Hepatocyte (in vitro differentiated cells): Measurements from ENCODE around the gene SLC5A6. TPM values are rescaled to one million over a fixed set of nuclear protein-coding genes. Genes with fewer than 3 reads are reported as not detected.

Source experiments
- DNase-seq: peaks from one replicate; pipeline ENCODE4 v3.0.0-alpha.2; 2016; ENCODE audit warnings: low spot score
- H2AFZ ChIP-seq: fragments of 200-600 bp; sonication (generic); 2 replicates; pipeline ENCODE4 v1.6.0; 2016; ENCODE audit warnings: antibody characterized with exemption, mild to moderate bottlenecking
- H3K27ac ChIP-seq: fragments of 200-600 bp; sonication (generic); 2 replicates; pipeline ENCODE4 v1.5.1; 2016; ENCODE audit warnings: mild to moderate bottlenecking
- H3K27me3 ChIP-seq: fragments of 200-600 bp; sonication (generic); 2 replicates; pipeline ENCODE4 v1.6.1; 2016
- H3K36me3 ChIP-seq: fragments of 200-600 bp; sonication (generic); replicated peaks from 2 replicates; pipeline ENCODE4 v1.5.1; 2016; ENCODE audit warnings: low read depth; ENCODE audit not compliant: insufficient read depth
- H3K4me1 ChIP-seq: fragments of 200-600 bp; sonication (generic); 2 replicates; pipeline ENCODE4 v1.5.1; 2016; ENCODE audit warnings: mild to moderate bottlenecking, moderate library complexity; ENCODE audit not compliant: insufficient read depth
- H3K4me2 ChIP-seq: fragments of 200-600 bp; sonication (generic); 2 replicates; pipeline ENCODE4 v1.6.0; 2016
- H3K4me3 ChIP-seq: fragments of 200-600 bp; sonication (generic); 2 replicates; pipeline ENCODE4 v1.5.1; 2016; ENCODE audit warnings: mild to moderate bottlenecking
- H3K79me2 ChIP-seq: fragments of 200-600 bp; sonication (generic); 2 replicates; pipeline ENCODE4 v1.6.0; 2017; ENCODE audit warnings: mild to moderate bottlenecking
- H3K9me2 ChIP-seq: fragments of 200-600 bp; sonication (generic); replicated peaks from 2 replicates; pipeline ENCODE4 v1.6.0; 2017; ENCODE audit warnings: mild to moderate bottlenecking; ENCODE audit not compliant: insufficient read depth
- H3K9me3 ChIP-seq: fragments of 200-600 bp; sonication (generic); 2 replicates; pipeline ENCODE4 v1.5.1; 2016; ENCODE audit warnings: low read depth, mild to moderate bottlenecking
- H4K20me1 ChIP-seq: fragments of 200-600 bp; sonication (generic); 2 replicates; pipeline ENCODE4 v1.6.0; 2016; ENCODE audit warnings: mild to moderate bottlenecking; ENCODE audit not compliant: insufficient read depth, poor library complexity, severe bottlenecking
- EZH2 ChIP-seq: fragments of 200-600 bp; sonication (generic); IDR thresholded peaks from 2 replicates; pipeline ENCODE4 v1.6.1; 2016; ENCODE audit warnings: antibody characterized with exemption, mild to moderate bottlenecking, borderline replicate concordance
- EZH2phosphoT487 ChIP-seq: fragments of 200-600 bp; sonication (generic); IDR thresholded peaks from one replicate; pipeline ENCODE4 v1.6.1; 2018; ENCODE audit warnings: antibody characterized with exemption, mild to moderate bottlenecking, low read depth, moderate library complexity; ENCODE audit not compliant: unreplicated experiment, severe bottlenecking
- WGBS: methylation state at CpG from one replicate; pipeline ENCODE4 v1.1.6; 2016; ENCODE audit warnings: low lambda C conversion rate; ENCODE audit errors: missing lambda C conversion rate; 5-methylcytosine and 5-hydroxymethylcytosine counted together
- polyA plus RNA-seq: library from polyadenylated mRNA; unstranded; fragments of >200 nt; fragmentation: Nextera tagmentation; extraction: Ambion mirVana; gene quantifications from 2 replicates; pipeline ENCODE4 v1.2.1, GENCODE V29; 2016
- total RNA-seq: library from RNA; depleted of rRNA; stranded (reverse); fragments of >200 nt; gene quantifications from 2 replicates; pipeline ENCODE4 v1.2.3, GENCODE V29; 2014
- TF ChIP-seq, protein P1 (sequence below): fragments of 200-600 bp; sonication (generic); IDR thresholded peaks from 2 replicates; pipeline ENCODE4 v1.5.1; 2016; ENCODE audit warnings: antibody characterized with exemption, mild to moderate bottlenecking; ENCODE audit not compliant: poor library complexity

Gene SLC5A6
- total and polyA plus RNA-seq, 2 experiments from 2014 or later: 58.9 to 72.3 TPM

DNA sequence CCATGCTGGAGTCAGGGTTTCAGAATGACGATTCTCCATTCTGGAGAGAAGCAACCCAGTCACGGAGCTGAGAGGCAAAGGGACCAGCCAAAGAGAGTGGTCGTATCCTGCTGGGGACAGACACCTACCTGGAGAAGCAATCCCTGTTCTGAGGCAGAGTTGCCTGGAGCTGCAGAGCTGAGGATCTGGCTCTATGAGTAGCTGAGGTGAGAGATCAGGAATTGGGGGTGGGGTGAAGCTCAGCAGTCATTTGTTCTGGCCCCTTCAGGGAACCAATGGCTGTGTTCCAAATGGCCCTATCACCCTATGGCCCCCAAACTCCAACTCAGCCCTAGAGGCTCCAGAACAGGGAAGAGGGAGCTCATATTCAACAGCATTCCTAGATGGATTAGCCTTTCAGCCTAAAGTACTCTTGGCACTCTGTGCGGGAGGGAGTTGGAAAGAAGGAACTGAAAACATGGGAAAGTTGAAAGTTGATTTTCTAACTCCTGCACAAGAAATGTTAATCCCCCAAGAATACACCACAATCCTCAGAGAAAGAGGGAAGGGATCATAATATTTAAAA is 3.5 kb downstream of the SLC5A6 start:
- no peaks in the 10 kb centered on the region for H3K9me2 ChIP-seq
- H3K4me2 ChIP-seq: peak overlapping the region; percentile 92
- no peaks in the 10 kb centered on the region for H3K9me3 ChIP-seq
- no peaks in the 10 kb centered on the region for H4K20me1 ChIP-seq
- DNase-seq: no peak
- H3K4me1 ChIP-seq: peaks cover 29% of the 10 kb centered on the region
- no peaks in the 10 kb centered on the region for H3K36me3 ChIP-seq
- H3K27ac ChIP-seq: peak overlapping the region; percentile 29
- H3K79me2 ChIP-seq: peaks cover 7% of the 10 kb centered on the region
- H2AFZ ChIP-seq: no peak overlapping the region
- no peaks in the 10 kb centered on the region for H3K27me3 ChIP-seq
- H3K4me3 ChIP-seq: no peak overlapping the region
- TF ChIP-seq EZH2 (no peak), EZH2phosphoT487 (no peak)
- TF ChIP-seq, protein P1, sequence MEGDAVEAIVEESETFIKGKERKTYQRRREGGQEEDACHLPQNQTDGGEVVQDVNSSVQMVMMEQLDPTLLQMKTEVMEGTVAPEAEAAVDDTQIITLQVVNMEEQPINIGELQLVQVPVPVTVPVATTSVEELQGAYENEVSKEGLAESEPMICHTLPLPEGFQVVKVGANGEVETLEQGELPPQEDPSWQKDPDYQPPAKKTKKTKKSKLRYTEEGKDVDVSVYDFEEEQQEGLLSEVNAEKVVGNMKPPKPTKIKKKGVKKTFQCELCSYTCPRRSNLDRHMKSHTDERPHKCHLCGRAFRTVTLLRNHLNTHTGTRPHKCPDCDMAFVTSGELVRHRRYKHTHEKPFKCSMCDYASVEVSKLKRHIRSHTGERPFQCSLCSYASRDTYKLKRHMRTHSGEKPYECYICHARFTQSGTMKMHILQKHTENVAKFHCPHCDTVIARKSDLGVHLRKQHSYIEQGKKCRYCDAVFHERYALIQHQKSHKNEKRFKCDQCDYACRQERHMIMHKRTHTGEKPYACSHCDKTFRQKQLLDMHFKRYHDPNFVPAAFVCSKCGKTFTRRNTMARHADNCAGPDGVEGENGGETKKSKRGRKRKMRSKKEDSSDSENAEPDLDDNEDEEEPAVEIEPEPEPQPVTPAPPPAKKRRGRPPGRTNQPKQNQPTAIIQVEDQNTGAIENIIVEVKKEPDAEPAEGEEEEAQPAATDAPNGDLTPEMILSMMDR: no peak
- whole genome bisulfite sequencing: 77% methylated on average over 4 of the region's 4 CpGs

GRCh38 chr2:27206346-27206745 is 5.7 kb downstream of the SLC5A6 start:
- Histone ChIP-seq H3K27me3 (no peaks in the 10 kb centered on the region), H3K79me2 (no peaks in the 10 kb centered on the region), H4K20me1 (no peaks in the 10 kb centered on the region), H3K36me3 (no peaks in the 10 kb centered on the region), H3K27ac (no peak overlapping the region), H3K9me3 (no peaks in the 10 kb centered on the region), H3K4me3 (no peak overlapping the region), H2AFZ (no peak overlapping the region), H3K9me2 (no peaks in the 10 kb centered on the region), H3K4me2 (no peak overlapping the region), H3K4me1 (peaks cover 22% of the 10 kb centered on the region)
- WGBS: 95% methylated on average over 6 of the region's 6 CpGs
- TF ChIP-seq EZH2 (no peak), EZH2phosphoT487 (no peak)
- TF ChIP-seq, protein P1: no peak
- no peak for DNase-seq

- Histone ChIP-seq H3K36me3 (no peaks in the 10 kb centered on the region), H3K27ac (no peak overlapping the region), H3K79me2 (no peaks in the 10 kb centered on the region), H4K20me1 (no peaks in the 10 kb centered on the region), H2AFZ (no peak overlapping the region), H3K9me2 (no peaks in the 10 kb centered on the region), H3K4me2 (no peak overlapping the region), H3K27me3 (no peaks in the 10 kb centered on the region), H3K4me1 (peaks cover 12% of the 10 kb centered on the region), H3K4me3 (no peak overlapping the region), H3K9me3 (no peaks in the 10 kb centered on the region)
- WGBS: 72% methylated on average over 8 of the region's 8 CpGs
- TF ChIP-seq EZH2phosphoT487 (no peak), EZH2 (no peak)
- TF ChIP-seq, protein P1: no peak
- DNase-seq: no peak
Observed at GRCh38 chr2:27205206-27205605, 6.9 kb downstream of the SLC5A6 start.
